OCI-LY3 (cell line): Measurements from ENCODE around the gene PIGU.

Experiments
- H2AFZ ChIP-seq: fragments of 200-600, 300-600 bp; shearing (Covaris generic); 2 replicates; pipeline ENCODE4 v1.6.0; 2014; ENCODE audit warnings: antibody characterized with exemption, low read depth, low read length
- H3K27ac ChIP-seq: fragments of 200-600, 300-600 bp; sonication (generic); 2 replicates; pipeline ENCODE4 v1.5.1; 2014; ENCODE audit warnings: mild to moderate bottlenecking, low read length, moderate library complexity, mixed read lengths
- H3K27me3 ChIP-seq: fragments of 200-600, 300-600 bp; sonication (generic); 2 replicates; pipeline ENCODE4 v1.6.1; 2014; ENCODE audit warnings: low read depth, low read length, mixed read lengths
- H3K36me3 ChIP-seq: fragments of 200-600, 300-600 bp; sonication (generic); replicated peaks from 2 replicates; pipeline ENCODE3; 2014; ENCODE audit warnings: low read depth, low read length, mixed read lengths
- H3K4me1 ChIP-seq: fragments of 300-600, 200-600 bp; sonication (generic); 2 replicates; pipeline ENCODE4 v1.6.1; 2014; ENCODE audit warnings: low read length, mixed read lengths
- H3K4me2 ChIP-seq: fragments of 200-600, 300-600 bp; sonication (generic); 2 replicates; pipeline ENCODE4 v1.6.1; 2014; ENCODE audit warnings: low read length, mixed read lengths
- H3K4me3 ChIP-seq: fragments of 300-600, 200-600 bp; sonication (generic); 2 replicates; pipeline ENCODE4 v1.5.1; 2014; ENCODE audit warnings: antibody characterized with exemption, mild to moderate bottlenecking, low read length, moderate library complexity
- H3K79me2 ChIP-seq: fragments of 300-600, 200-600 bp; shearing (Covaris generic); 2 replicates; pipeline ENCODE4 v1.6.1; 2014; ENCODE audit warnings: mild to moderate bottlenecking, low read length, mixed read lengths
- H3K9ac ChIP-seq: fragments of 300-600, 200-600 bp; shearing (Covaris generic); 2 replicates; pipeline ENCODE4 v1.6.0; 2014; ENCODE audit warnings: mild to moderate bottlenecking, low read length, moderate library complexity
- H3K9me3 ChIP-seq: fragments of 200-600, 300-600 bp; shearing (Covaris generic); 2 replicates; pipeline ENCODE4 v1.6.1; 2014; ENCODE audit warnings: low read length, mixed read lengths; ENCODE audit not compliant: insufficient read depth
- H4K20me1 ChIP-seq: fragments of 200-600, 300-600 bp; sonication (generic); 2 replicates; pipeline ENCODE4 v1.6.1; 2016; ENCODE audit warnings: low read length, mixed read lengths; ENCODE audit not compliant: insufficient read depth
- CTCF ChIP-seq: fragments of 200-600, 300-600 bp; sonication (generic); IDR thresholded peaks from 2 replicates; pipeline ENCODE4 v1.5.1; 2014; ENCODE audit warnings: antibody characterized with exemption, low read length, low read depth
- EZH2phosphoT487 ChIP-seq: fragments of 200-600 bp; shearing (Covaris generic); IDR thresholded peaks from 2 replicates; pipeline ENCODE4 v1.6.1; 2018; ENCODE audit warnings: antibody characterized with exemption, mixed run types, low read depth

Gene PIGU

GRCh38 chr20:34573541-34574300, 103.2 kb downstream of the PIGU start:
- Histone ChIP-seq H2AFZ (no peak overlapping the region), H3K4me1 (no peaks in the 10 kb centered on the region), H3K79me2 (no peaks in the 10 kb centered on the region), H3K36me3 (peaks cover 3% of the 10 kb centered on the region), H3K4me2 (no peak overlapping the region), H3K9me3 (no peaks in the 10 kb centered on the region), H3K4me3 (no peak overlapping the region), H3K27me3 (no peaks in the 10 kb centered on the region), H3K9ac (no peak overlapping the region), H3K27ac (no peak overlapping the region), H4K20me1 (no peaks in the 10 kb centered on the region)
- TF ChIP-seq CTCF, result no peak
- TF ChIP-seq EZH2phosphoT487, result no peak

- TF ChIP-seq EZH2phosphoT487, result no peak
- no peak for TF ChIP-seq CTCF
- Histone ChIP-seq H3K4me2 (no peak overlapping the region), H3K27ac (no peak overlapping the region), H4K20me1 (no peaks in the 10 kb centered on the region), H3K36me3 (peaks cover 3% of the 10 kb centered on the region), H3K9ac (no peak overlapping the region), H3K4me1 (no peaks in the 10 kb centered on the region), H3K4me3 (no peak overlapping the region), H3K79me2 (no peaks in the 10 kb centered on the region), H2AFZ (no peak overlapping the region), H3K9me3 (no peaks in the 10 kb centered on the region), H3K27me3 (no peaks in the 10 kb centered on the region)
Measured at GRCh38 chr20:34571753-34572152, 105.1 kb downstream of the PIGU start.

- TF ChIP-seq EZH2phosphoT487 (no peak), CTCF (no peak)
- peaks cover 3% of the 10 kb centered on the region for H3K36me3 ChIP-seq
- no peak overlapping the region for H2AFZ ChIP-seq
- H4K20me1 ChIP-seq, result no peaks in the 10 kb centered on the region
- no peak overlapping the region for H3K9ac ChIP-seq
- no peaks in the 10 kb centered on the region for H3K27me3 ChIP-seq
- no peak overlapping the region for H3K4me2 ChIP-seq
- H3K27ac ChIP-seq, result no peak overlapping the region
- no peaks in the 10 kb centered on the region for H3K4me1 ChIP-seq
- no peaks in the 10 kb centered on the region for H3K9me3 ChIP-seq
- no peaks in the 10 kb centered on the region for H3K79me2 ChIP-seq
- H3K4me3 ChIP-seq, result no peak overlapping the region
Measured at GRCh38 chr20:34570859-34571306, 106.0 kb downstream of the PIGU start.

- H3K36me3 ChIP-seq, result peaks cover 3% of the 10 kb centered on the region
- H3K4me3 ChIP-seq, result no peak overlapping the region
- TF ChIP-seq CTCF (no peak), EZH2phosphoT487 (no peak)
- peaks cover 6% of the 10 kb centered on the region for H3K4me1 ChIP-seq
- no peak overlapping the region for H3K9ac ChIP-seq
- H3K27me3 ChIP-seq, result no peaks in the 10 kb centered on the region
- H3K9me3 ChIP-seq, result no peaks in the 10 kb centered on the region
- no peak overlapping the region for H3K27ac ChIP-seq
- H4K20me1 ChIP-seq, result no peaks in the 10 kb centered on the region
- H2AFZ ChIP-seq, result no peak overlapping the region
- no peak overlapping the region for H3K4me2 ChIP-seq
- H3K79me2 ChIP-seq, result no peaks in the 10 kb centered on the region
Measured at GRCh38 chr20:34569598-34569997, 107.3 kb downstream of the PIGU start.
